ENCODE measurements around the gene PAX9.

DNA sequence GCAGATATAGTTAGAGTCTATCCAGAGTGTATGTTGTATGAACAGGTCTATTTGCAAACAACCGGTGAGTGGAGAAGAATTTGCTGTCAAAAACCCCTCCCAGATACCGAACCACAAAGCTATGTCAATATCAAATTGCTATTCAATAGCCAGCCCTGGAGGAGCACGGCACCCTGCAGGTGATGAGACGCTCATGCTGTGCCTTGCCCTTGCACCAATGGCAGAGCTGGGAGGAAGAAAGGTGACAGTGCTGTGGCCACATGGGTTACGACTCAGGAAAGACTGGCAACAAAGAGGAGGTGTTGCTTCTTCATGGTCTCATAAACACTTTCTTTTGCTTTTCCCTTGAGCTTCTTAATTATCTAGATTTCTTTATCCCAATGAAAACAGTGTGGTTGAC lies 55.7 kb downstream of the PAX9 start:
- TF ChIP-seq EZH2 (IDR thresholded peaks at IDR 0.05; ENCODE audit: borderline replicate concordance, low read depth, low read length, severe bottlenecking) = no peak
- TF ChIP-seq, protein P1, sequence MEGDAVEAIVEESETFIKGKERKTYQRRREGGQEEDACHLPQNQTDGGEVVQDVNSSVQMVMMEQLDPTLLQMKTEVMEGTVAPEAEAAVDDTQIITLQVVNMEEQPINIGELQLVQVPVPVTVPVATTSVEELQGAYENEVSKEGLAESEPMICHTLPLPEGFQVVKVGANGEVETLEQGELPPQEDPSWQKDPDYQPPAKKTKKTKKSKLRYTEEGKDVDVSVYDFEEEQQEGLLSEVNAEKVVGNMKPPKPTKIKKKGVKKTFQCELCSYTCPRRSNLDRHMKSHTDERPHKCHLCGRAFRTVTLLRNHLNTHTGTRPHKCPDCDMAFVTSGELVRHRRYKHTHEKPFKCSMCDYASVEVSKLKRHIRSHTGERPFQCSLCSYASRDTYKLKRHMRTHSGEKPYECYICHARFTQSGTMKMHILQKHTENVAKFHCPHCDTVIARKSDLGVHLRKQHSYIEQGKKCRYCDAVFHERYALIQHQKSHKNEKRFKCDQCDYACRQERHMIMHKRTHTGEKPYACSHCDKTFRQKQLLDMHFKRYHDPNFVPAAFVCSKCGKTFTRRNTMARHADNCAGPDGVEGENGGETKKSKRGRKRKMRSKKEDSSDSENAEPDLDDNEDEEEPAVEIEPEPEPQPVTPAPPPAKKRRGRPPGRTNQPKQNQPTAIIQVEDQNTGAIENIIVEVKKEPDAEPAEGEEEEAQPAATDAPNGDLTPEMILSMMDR (IDR thresholded peaks at IDR 0.05; ENCODE audit: borderline replicate concordance, extremely low read depth, low read length, poor library complexity, severe bottlenecking) = no peak
